T-helper 2 cell treated with Interferon-gamma antibody and Interleukin-4, amounts not matched to agents 5 μg/mL and 100 μg/mL, for 36 hours (primary cell): ENCODE results near the gene SORBS2.
"Not testable (repeated sequence)": the region's sequence is repeated elsewhere in the genome, so short reads cannot be mapped to it uniquely, and the experiment has no call there.

Experiments used
- DNase-seq: peaks from one replicate; pipeline ENCODE4 v3.0.0; 2021; ENCODE audit warnings: low spot score
- H3K27ac Mint-ChIP-seq: one replicate; pipeline ENCODE4 v1.8.0; 2021; ENCODE audit warnings: mild to moderate bottlenecking, mixed read lengths
- H3K27me3 Mint-ChIP-seq: one replicate; pipeline ENCODE4 v1.8.0; 2021; ENCODE audit warnings: low read depth, mixed read lengths
- H3K36me3 Mint-ChIP-seq: one replicate; pipeline ENCODE4 v1.8.0; 2021; ENCODE audit warnings: low read depth, mixed read lengths
- H3K4me1 Mint-ChIP-seq: one replicate; pipeline ENCODE4 v1.8.0; 2021; ENCODE audit warnings: low read depth, mixed read lengths
- H3K4me3 Mint-ChIP-seq: one replicate; pipeline ENCODE4 v1.8.0; 2022; ENCODE audit warnings: mild to moderate bottlenecking, moderate library complexity, mixed read lengths
- H3K9me3 Mint-ChIP-seq: one replicate; pipeline ENCODE4 v1.8.0; 2021; ENCODE audit warnings: mixed read lengths

The SORBS2 gene

DNA sequence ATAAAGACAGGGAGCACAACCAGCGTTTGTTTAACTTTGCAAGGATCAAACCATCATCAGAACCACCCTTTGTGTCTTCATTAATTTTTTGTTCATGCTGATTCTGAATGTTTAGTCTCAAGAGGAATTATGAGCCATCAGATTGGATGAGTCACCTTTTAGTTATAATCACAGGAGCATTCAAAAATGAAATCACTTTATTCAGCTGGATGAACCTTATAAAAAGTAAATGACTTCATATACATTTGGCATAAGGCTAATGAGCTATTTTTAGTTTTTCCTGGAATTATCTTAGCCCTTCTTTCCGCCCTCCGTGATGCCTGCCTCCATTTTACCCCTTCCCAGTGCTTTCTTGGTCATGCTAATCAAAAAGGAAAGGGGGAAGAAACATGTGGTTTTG is 103.6 kb downstream of the SORBS2 start:
- DNase-seq: no peak
- Mint-ChIP-seq H3K27me3 (no peaks in the 10 kb centered on the region), H3K9me3 (no peaks in the 10 kb centered on the region), H3K36me3 (no peaks in the 10 kb centered on the region), H3K4me1 (no peaks in the 10 kb centered on the region), H3K4me3 (no peak overlapping the region), H3K27ac (no peak overlapping the region)

DNA sequence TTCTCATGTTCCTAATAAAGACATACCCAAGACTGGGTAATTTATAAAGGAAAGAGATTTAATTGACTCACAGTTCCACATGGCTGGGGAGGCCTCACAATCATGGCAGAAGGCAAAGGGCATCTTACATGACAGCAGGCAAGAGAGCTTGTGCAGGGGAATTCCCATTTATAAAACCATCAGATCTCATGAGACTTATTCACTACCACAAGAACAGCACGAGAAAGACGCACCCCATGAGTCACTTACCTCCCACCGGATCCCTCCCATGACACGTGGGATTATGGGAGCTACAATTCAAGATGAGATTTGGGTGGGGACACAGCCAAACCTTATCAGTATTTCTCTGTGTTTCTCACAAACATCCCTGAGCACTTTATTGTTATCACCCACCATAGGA is 104.4 kb downstream of the SORBS2 start:
- not testable (repeated sequence) for H3K4me1 Mint-ChIP-seq, H3K9me3 Mint-ChIP-seq, H3K36me3 Mint-ChIP-seq, H3K27ac Mint-ChIP-seq, DNase-seq, H3K27me3 Mint-ChIP-seq, H3K4me3 Mint-ChIP-seq

DNA sequence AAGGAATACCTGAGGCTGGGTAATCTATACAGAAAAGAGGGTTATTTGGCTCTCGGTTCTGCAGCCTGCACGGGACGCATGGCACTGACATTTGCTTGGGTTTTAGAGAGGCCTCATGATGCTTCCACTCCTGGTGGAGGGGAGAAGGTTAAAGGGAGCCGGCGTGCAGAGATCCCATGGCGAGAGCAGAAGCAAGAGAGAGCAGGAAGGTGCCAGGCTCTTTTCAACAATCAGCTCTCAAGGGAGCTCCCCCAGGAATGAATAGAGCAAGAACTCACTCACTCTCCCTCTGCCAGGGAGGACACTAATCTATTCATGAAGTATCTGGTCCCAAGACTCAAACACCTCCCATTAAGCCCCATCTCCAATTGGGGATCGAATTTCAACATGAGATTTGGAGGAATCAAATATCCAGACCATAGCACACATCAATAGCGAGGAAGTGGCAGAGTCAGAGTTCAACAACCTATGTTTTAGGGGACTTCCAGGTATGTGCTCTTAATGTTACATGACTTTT is 109.8 kb downstream of the SORBS2 start:
- no peak overlapping the region for H3K4me3 Mint-ChIP-seq
- no peaks in the 10 kb centered on the region for H3K9me3 Mint-ChIP-seq
- H3K27me3 Mint-ChIP-seq: peaks cover 2% of the 10 kb centered on the region
- no peaks in the 10 kb centered on the region for H3K36me3 Mint-ChIP-seq
- DNase-seq: no peak
- H3K4me1 Mint-ChIP-seq: no peaks in the 10 kb centered on the region
- no peak overlapping the region for H3K27ac Mint-ChIP-seq

DNA sequence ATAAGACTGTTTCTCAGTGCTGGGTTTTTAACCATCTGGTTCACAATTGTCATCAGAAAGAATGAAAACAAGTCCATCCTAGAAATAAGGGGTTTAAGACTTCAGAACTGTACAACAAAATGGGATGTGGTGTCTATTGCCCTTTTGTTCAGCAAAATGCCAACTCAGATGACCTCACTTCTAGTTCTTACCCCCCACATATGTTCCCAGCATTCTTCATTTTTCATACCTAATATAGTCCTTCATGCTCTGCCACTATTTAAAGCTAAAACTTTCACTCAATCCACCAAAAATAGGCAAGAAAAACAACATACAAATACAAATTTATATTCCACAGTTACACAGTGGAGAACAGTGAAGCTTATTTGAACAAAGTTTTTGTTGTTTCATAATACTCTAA is 111.4 kb downstream of the SORBS2 start:
- Mint-ChIP-seq H3K9me3 (no peaks in the 10 kb centered on the region), H3K27me3 (peaks cover 2% of the 10 kb centered on the region), H3K4me3 (no peak overlapping the region), H3K27ac (no peak overlapping the region), H3K36me3 (no peaks in the 10 kb centered on the region), H3K4me1 (no peaks in the 10 kb centered on the region)
- no peak for DNase-seq

DNA sequence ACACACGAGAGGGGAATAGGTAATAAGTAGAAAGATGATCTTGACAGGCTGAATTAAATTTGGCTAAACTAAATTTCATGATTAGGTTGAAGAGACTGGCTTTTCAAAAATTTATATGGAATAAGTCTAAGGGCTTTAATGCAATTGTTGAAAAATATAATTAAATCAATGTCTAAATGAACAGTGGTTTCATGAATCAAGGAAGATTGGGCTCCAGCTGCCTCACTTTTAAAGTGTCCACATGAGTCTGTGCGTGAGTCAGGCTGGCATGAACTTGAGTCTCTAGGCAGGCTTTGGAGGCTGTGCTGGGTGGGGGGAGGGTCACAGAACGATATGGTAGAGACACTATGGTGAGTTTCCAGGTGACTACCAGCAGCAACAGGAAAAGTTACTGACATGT is 111.9 kb downstream of the SORBS2 start:
- H3K4me1 Mint-ChIP-seq: no peaks in the 10 kb centered on the region
- DNase-seq: no peak
- H3K9me3 Mint-ChIP-seq: no peaks in the 10 kb centered on the region
- H3K27me3 Mint-ChIP-seq: peaks cover 2% of the 10 kb centered on the region
- H3K4me3 Mint-ChIP-seq: no peak overlapping the region
- H3K36me3 Mint-ChIP-seq: no peaks in the 10 kb centered on the region
- no peak overlapping the region for H3K27ac Mint-ChIP-seq

DNA sequence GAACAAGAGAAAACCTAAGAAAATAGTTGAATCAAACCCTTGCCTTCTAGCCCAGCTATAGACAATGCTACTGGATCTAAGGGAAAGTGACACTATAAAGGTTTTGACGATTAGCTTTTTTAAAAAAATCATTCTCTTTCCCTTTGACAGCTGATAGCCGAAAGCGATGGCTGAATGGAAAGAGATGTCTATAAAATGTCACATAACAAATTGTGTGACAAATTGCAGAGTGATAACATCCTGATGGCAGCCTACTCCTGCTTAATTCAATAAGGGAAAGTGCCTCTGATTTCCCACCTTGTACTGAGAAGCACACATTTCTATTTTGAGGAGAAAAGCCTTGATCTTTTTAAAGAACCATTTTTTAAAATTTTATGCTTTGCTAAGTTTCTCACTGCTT is 114.5 kb downstream of the SORBS2 start:
- DNase-seq: no peak
- no peak overlapping the region for H3K27ac Mint-ChIP-seq
- H3K4me1 Mint-ChIP-seq: no peaks in the 10 kb centered on the region
- peaks cover 2% of the 10 kb centered on the region for H3K27me3 Mint-ChIP-seq
- H3K4me3 Mint-ChIP-seq: no peak overlapping the region
- H3K36me3 Mint-ChIP-seq: no peaks in the 10 kb centered on the region
- no peaks in the 10 kb centered on the region for H3K9me3 Mint-ChIP-seq

DNA sequence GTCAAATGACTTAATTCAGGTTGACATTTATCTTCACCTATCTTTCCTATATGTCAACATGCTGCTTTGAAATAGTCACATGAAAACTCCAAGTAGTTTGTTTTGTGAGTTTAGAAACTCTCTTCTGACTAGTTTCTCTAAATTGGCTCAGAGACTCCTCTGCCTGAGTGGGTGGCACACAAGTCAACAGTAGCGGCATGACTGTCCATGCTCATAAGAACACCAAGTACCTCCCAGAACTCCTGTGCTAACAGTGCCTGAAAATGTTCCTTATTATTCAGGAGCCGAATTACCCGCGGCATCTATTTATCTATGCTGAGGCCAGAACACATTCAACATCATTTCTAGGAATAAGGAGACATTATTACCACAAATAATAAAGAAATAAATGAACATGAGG is 116.3 kb downstream of the SORBS2 start:
- no peaks in the 10 kb centered on the region for H3K36me3 Mint-ChIP-seq
- H3K27me3 Mint-ChIP-seq: no peaks in the 10 kb centered on the region
- no peak overlapping the region for H3K27ac Mint-ChIP-seq
- no peak for DNase-seq
- H3K4me1 Mint-ChIP-seq: no peaks in the 10 kb centered on the region
- no peaks in the 10 kb centered on the region for H3K9me3 Mint-ChIP-seq
- H3K4me3 Mint-ChIP-seq: no peak overlapping the region

DNA sequence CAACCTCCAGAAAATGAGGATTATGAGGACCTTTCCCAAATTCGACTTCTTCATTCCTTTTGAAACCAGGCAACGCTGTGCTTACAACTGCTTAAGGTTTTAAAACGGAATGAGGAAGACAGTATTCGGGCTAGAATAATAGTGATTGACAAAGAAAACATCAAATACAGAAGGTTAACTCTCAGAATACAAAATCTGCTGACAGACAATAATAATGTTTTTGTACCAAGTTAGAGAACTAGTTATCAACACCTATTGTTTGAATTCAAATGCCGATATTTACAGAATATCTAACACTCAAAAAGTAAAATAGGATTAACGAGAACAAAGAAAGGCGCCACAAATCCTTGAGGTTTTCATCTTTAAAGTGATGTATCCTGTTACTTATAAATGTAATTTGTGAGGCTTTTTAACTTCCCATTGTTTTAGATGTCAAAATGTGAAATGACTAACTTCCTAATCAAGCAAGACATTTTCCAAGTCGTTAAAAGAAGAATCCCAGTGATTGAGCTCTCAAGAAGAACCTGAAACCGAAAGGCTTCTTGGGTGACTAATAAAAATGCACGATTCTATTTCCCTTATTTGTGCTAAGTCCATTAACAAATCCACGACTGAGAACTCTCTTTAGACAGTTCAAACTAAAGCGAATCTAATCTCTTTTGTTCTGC is 118.3 kb downstream of the SORBS2 start:
- no peaks in the 10 kb centered on the region for H3K36me3 Mint-ChIP-seq
- H3K9me3 Mint-ChIP-seq: no peaks in the 10 kb centered on the region
- no peaks in the 10 kb centered on the region for H3K4me1 Mint-ChIP-seq
- no peak overlapping the region for H3K27ac Mint-ChIP-seq
- no peaks in the 10 kb centered on the region for H3K27me3 Mint-ChIP-seq
- H3K4me3 Mint-ChIP-seq: no peak overlapping the region
- no peak for DNase-seq

DNA sequence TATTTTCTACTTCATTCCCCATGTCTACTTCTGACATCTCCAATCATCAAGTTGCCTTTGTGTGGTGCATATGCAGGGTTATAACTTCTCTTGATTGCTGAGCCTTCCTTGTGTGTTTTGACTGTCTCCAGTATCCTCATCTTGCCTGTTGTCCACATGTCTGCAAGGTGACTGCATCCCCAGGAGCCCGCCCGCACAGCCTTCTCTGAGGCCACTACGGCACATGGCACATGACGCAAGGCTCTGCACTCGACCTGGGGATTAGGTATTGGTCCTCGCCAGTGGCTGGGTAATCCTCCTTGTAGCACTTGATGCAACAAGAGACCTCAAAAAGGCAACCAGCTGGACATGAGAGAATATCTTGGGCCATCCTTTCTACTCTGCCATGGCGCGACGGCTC is 122.6 kb downstream of the SORBS2 start:
- no peak overlapping the region for H3K27ac Mint-ChIP-seq
- H3K4me1 Mint-ChIP-seq: no peaks in the 10 kb centered on the region
- no peaks in the 10 kb centered on the region for H3K27me3 Mint-ChIP-seq
- no peaks in the 10 kb centered on the region for H3K36me3 Mint-ChIP-seq
- no peaks in the 10 kb centered on the region for H3K9me3 Mint-ChIP-seq
- H3K4me3 Mint-ChIP-seq: no peak overlapping the region
- no peak for DNase-seq

DNA sequence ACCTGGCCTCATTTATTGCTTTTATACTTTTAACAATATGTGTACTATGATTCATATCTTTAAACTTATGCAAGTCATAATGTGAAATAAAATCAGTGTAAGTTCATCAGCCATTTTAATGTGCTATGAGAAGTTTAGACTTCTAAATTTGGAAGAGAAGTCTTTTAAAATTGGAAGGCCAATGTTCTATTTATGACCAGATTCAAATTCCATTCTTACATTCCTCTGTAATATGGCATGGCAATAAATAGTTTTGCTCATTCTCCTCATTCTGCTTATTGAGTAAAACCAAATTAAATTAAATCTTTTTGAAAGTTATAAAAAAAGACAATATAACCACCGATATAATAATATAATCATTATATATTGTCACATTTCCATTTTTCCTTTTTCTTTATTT is 126.2 kb downstream of the SORBS2 start:
- Mint-ChIP-seq H3K4me3 (no peak overlapping the region), H3K9me3 (no peaks in the 10 kb centered on the region), H3K27ac (no peak overlapping the region), H3K36me3 (no peaks in the 10 kb centered on the region), H3K27me3 (no peaks in the 10 kb centered on the region), H3K4me1 (no peaks in the 10 kb centered on the region)
- no peak for DNase-seq

DNA sequence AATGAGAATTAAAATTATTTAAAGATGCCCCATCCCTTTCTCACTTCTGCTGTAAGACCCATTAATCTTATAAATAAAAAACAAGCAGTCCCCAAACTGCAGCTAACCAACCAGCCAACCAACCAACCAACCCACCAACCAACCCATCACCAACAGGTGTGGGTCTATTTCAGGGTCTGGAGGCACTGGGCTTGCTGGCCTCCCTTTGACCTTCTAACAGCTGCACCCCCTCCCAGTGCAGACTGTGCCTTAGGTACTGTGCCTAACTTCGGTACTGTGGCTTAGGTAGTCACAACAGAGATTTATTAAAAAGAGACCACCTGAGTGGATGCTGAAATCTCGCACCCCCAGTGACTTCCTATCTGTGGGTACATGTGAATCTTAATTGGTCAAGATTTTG is 128.1 kb downstream of the SORBS2 start:
- Mint-ChIP-seq H3K4me3 (no peak overlapping the region), H3K27me3 (no peaks in the 10 kb centered on the region), H3K4me1 (no peaks in the 10 kb centered on the region), H3K9me3 (no peaks in the 10 kb centered on the region), H3K36me3 (no peaks in the 10 kb centered on the region), H3K27ac (no peak overlapping the region)
- DNase-seq: no peak

DNA sequence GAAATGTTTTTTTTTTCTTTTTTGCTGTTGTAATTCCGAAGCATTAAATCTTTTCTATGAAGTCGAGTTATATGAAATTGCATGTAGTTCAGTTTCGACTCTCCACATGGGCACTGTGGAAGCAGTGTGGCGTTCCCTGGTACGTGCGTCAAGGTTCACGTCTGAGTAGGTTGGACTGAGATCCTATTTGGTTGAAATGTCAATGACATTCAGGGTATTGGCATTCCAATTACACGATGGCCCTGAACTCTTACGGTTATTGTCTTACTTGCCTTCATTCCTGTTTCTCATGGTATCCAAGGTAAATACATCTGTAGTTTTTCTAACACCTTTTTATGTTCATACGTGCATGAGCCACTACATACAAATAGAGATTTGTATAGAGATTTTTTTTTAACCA is 128.8 kb downstream of the SORBS2 start:
- Mint-ChIP-seq H3K36me3 (no peaks in the 10 kb centered on the region), H3K27ac (no peak overlapping the region), H3K27me3 (no peaks in the 10 kb centered on the region), H3K4me1 (no peaks in the 10 kb centered on the region), H3K4me3 (no peak overlapping the region), H3K9me3 (no peaks in the 10 kb centered on the region)
- DNase-seq: no peak

DNA sequence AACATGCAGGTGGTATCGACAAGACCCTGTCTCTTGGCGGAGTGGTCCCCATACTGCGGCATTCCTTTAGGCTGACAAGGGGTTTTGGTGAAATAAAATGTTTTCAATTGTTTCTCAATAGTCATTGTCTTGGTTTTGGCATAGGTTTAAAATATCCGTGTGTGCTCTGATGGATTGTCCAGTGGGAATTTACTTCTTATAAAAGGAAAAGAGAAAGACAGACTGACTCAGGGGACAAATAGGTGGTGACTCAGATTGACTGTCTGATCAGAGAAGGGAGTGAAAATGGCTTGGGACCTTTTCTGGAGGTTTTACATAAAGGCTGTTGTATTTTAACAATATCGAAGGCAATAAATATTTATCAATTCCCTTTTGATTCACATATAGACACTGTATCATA is 129.8 kb downstream of the SORBS2 start:
- no peak overlapping the region for H3K27ac Mint-ChIP-seq
- H3K9me3 Mint-ChIP-seq: no peaks in the 10 kb centered on the region
- no peaks in the 10 kb centered on the region for H3K27me3 Mint-ChIP-seq
- no peak for DNase-seq
- H3K4me1 Mint-ChIP-seq: no peaks in the 10 kb centered on the region
- H3K4me3 Mint-ChIP-seq: no peak overlapping the region
- H3K36me3 Mint-ChIP-seq: no peaks in the 10 kb centered on the region

DNA sequence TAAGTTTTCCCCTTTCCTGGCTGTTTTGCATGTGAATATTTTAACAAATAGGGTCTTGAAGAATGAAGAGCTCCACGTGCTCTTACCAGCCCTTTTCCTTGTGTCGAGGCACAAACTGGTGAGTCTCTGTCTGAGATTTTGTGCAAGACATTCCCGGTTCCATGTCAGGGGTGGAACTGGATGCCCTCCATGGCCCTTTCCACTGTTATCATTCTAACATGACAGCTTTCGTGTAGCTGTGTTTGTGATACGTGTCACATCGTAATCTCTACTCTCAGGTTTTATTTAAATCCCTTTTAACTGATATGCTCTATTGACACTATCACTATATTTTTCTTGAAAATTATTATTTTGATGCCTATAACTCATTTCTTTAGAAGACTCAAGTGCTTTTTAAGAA is 130.4 kb downstream of the SORBS2 start:
- Mint-ChIP-seq H3K27me3 (no peaks in the 10 kb centered on the region), H3K4me1 (no peaks in the 10 kb centered on the region)
- no peak for DNase-seq

DNA sequence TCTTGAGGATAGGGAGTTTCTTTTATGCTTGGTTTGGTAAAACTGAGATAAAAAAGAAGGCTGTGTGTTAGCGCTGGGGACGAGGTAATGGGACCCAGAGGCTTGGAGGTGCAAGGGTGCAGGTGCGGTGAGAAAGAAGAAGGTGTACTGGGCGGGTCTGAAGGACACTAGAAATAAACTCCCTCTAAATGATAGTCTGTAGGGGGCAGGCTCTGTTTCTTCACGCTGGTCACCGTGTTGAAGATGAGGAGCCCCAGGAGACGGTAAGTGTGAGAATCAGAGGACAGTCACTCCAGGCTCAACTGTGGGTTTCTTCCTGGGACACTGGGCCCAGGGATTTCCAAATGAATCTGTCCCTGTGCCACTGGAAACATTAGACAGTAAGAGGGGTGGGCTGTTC is 131.4 kb downstream of the SORBS2 start:
- DNase-seq: no peak
- Mint-ChIP-seq H3K9me3 (no peaks in the 10 kb centered on the region), H3K36me3 (no peaks in the 10 kb centered on the region), H3K4me1 (no peaks in the 10 kb centered on the region), H3K27me3 (no peaks in the 10 kb centered on the region), H3K4me3 (no peak overlapping the region), H3K27ac (no peak overlapping the region)

More for the DNA sequence above, 130.4 kb downstream of the SORBS2 start:
- Mint-ChIP-seq H3K4me3 (no peak overlapping the region), H3K9me3 (no peaks in the 10 kb centered on the region), H3K27ac (no peak overlapping the region), H3K36me3 (no peaks in the 10 kb centered on the region)
